ENCODE results near the gene C10orf71.

The C10orf71 gene

GRCh38 chr10:49375611-49376010, 76.6 kb downstream of the C10orf71 start:
- no peaks in the 10 kb centered on the region for H3K27me3 ChIP-seq
- H3K36me3 ChIP-seq = no peaks in the 10 kb centered on the region
- no peak for TF ChIP-seq CTCF (IDR thresholded peaks at IDR 0.05; ENCODE audit: low read depth, low read length)
- H3K4me1 ChIP-seq = no peaks in the 10 kb centered on the region
- no peak overlapping the region for H3K4me3 ChIP-seq (ENCODE audit: low read depth, low read length)
- no peak for DNase-seq
- no peaks in the 10 kb centered on the region for H3K9me3 ChIP-seq

All from BE2C (cell line).